ENCODE data around the gene ACSL6. TPM values are rescaled to one million over a fixed set of nuclear protein-coding genes. Genes with fewer than 3 reads are reported as not detected.

Gene ACSL6
- polyA plus RNA-seq, 4 donors: 0.89 to 4.9 (median 2.7) TPM

GRCh38 chr5:132049559-132049958, 38.1 kb upstream of the ACSL6 start:
- no peaks in the 10 kb centered on the region for H3K4me1 ChIP-seq (ENCODE audit: control insufficient read depth in 3 of 3, insufficient read depth in 2 of 3, low read depth in 1 of 3, low read length in 2 of 3)
- no peak for FAIRE-seq
- H3K36me3 ChIP-seq (ENCODE audit: control insufficient read depth in 3 of 3, insufficient read depth in 2 of 3, low read depth in 1 of 3, low read length in 3 of 3): no peaks in the 10 kb centered on the region
- no peaks in the 10 kb centered on the region for H3K9me3 ChIP-seq (ENCODE audit: control insufficient read depth in 2 of 2, insufficient read depth in 1 of 2, low read depth in 1 of 2, low read length in 1 of 2)
- 92 to 96% (median 95%) methylated on average over 12 of the region's 12 CpGs for WGBS, 3 donors
- no peak overlapping the region for H3K4me3 ChIP-seq (ENCODE audit: low read depth in 1 of 3, low read length in 3 of 3)
- no peaks in the 10 kb centered on the region for H3K27me3 ChIP-seq (ENCODE audit: control insufficient read depth in 3 of 3, insufficient read depth in 3 of 3, low read length in 3 of 3)
- DNase-seq: no peak
- H3K27ac ChIP-seq (ENCODE audit: low read depth in 1 of 3, low read length in 2 of 3): no peak overlapping the region

- DNase-seq: no peak
- no peak overlapping the region for H3K27ac ChIP-seq (ENCODE audit: low read depth in 1 of 3, low read length in 2 of 3)
- 27 to 54% (median 34%) methylated on average over 4 of the region's 4 CpGs for WGBS, 3 donors
- no peaks in the 10 kb centered on the region for H3K9me3 ChIP-seq (ENCODE audit: control insufficient read depth in 2 of 2, insufficient read depth in 1 of 2, low read depth in 1 of 2, low read length in 1 of 2)
- peaks cover 0 to under 1% (median 0%) of the 10 kb centered on the region in 3 donors for H3K27me3 ChIP-seq (ENCODE audit: control insufficient read depth in 3 of 3, insufficient read depth in 3 of 3, low read length in 3 of 3)
- H3K4me1 ChIP-seq (ENCODE audit: control insufficient read depth in 3 of 3, insufficient read depth in 2 of 3, low read depth in 1 of 3, low read length in 2 of 3): no peaks in the 10 kb centered on the region
- no peak overlapping the region for H3K4me3 ChIP-seq (ENCODE audit: low read depth in 1 of 3, low read length in 3 of 3)
- FAIRE-seq: no peak
- H3K36me3 ChIP-seq (ENCODE audit: control insufficient read depth in 3 of 3, insufficient read depth in 2 of 3, low read depth in 1 of 3, low read length in 3 of 3): no peaks in the 10 kb centered on the region
Measured at GRCh38 chr5:132049093-132049492, 37.6 kb upstream of the ACSL6 start.

DNA sequence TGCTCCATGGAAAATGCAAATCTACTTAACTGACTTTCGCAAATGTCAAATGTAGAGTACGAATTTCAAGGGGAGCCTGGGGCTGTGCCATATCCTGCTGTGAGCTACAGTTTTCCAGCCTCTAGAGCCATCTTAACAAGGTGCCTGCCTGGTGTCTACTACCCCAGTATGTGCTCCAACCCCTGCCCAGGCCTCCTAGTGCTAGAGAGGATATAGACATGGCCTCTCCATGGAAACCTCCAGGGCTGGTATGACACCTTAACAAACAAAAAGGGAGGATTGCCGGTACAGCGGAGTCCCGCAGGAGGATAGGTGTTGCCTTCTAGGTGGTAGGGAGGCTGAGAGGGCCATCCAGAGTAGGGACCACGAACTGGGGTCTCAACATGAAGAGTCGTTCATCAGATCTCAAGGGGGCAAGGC, 35.4 kb upstream of the ACSL6 start:
- FAIRE-seq (no peak), DNase-seq (no peak)
- Histone ChIP-seq H3K4me3 (ENCODE audit: low read depth in 1 of 3, low read length in 3 of 3) (no peak overlapping the region), H3K9me3 (ENCODE audit: control insufficient read depth in 2 of 2, insufficient read depth in 1 of 2, low read depth in 1 of 2, low read length in 1 of 2) (peaks cover 0 to 4% of the 10 kb centered on the region in 2 donors), H3K27me3 (ENCODE audit: control insufficient read depth in 3 of 3, insufficient read depth in 3 of 3, low read length in 3 of 3) (peaks cover 0 to 2% (median 0%) of the 10 kb centered on the region in 3 donors), H3K36me3 (ENCODE audit: control insufficient read depth in 3 of 3, insufficient read depth in 2 of 3, low read depth in 1 of 3, low read length in 3 of 3) (no peaks in the 10 kb centered on the region), H3K4me1 (ENCODE audit: control insufficient read depth in 3 of 3, insufficient read depth in 2 of 3, low read depth in 1 of 3, low read length in 2 of 3) (no peaks in the 10 kb centered on the region), H3K27ac (ENCODE audit: low read depth in 1 of 3, low read length in 2 of 3) (no peak overlapping the region)
- 77 to 89% (median 85%) methylated on average over 7 of the region's 7 CpGs for WGBS, 3 donors

DNA sequence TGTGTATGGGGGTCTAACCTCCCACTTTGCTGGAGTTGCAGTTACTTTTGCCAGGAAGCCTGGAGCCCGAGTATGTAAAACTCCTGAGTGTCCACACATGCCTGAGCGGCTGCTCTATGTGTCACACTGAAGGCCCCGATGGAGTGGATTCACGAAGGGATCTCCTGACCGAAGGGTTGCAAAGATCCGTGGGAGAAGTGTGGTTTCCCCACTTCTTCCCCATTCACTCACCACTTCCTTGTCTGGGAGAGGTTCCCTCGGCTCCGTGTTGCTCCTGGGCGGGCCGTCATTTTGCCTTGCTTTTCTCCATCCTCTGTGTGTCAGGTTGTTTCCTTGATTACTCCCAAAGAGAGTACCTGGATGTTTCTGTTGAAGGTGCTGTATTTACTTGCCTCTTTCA, 32.7 kb upstream of the ACSL6 start:
- no peak for DNase-seq
- 79 to 85% (median 83%) methylated on average over 10 of the region's 10 CpGs for WGBS, 3 donors

DNA sequence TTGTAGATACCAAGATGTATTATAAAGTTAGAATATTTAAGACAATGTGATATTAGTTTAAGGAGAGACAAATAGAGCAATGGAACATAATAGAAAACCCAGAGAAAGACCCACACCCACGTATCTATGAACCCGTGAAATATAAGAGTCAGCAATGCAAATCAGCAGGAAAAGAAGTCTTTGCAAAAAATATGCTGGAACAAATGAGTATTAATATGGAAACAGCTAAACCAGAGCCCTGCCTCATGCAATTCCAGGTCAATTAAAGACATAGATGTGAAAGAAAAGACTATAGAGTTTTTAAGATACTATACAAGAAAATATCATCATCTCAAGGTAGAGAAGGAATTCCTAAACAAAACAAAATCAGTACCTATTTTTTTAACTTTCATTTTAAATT, 25.9 kb upstream of the ACSL6 start:
- Histone ChIP-seq H3K4me1 (ENCODE audit: control insufficient read depth in 3 of 3, insufficient read depth in 2 of 3, low read depth in 1 of 3, low read length in 2 of 3) (no peaks in the 10 kb centered on the region), H3K27me3 (ENCODE audit: control insufficient read depth in 3 of 3, insufficient read depth in 3 of 3, low read length in 3 of 3) (no peaks in the 10 kb centered on the region), H3K27ac (ENCODE audit: low read depth in 1 of 3, low read length in 2 of 3) (no peak overlapping the region), H3K4me3 (ENCODE audit: low read depth in 1 of 3, low read length in 3 of 3) (no peak overlapping the region), H3K9me3 (ENCODE audit: control insufficient read depth in 2 of 2, insufficient read depth in 1 of 2, low read depth in 1 of 2, low read length in 1 of 2) (no peaks in the 10 kb centered on the region), H3K36me3 (ENCODE audit: control insufficient read depth in 3 of 3, insufficient read depth in 2 of 3, low read depth in 1 of 3, low read length in 3 of 3) (no peaks in the 10 kb centered on the region)
- no peak for DNase-seq
- WGBS, 3 donors: 40 to 42% (median 42%) methylated on average over 2 of the region's 2 CpGs
- FAIRE-seq: no peak

More for the DNA sequence above, 32.7 kb upstream of the ACSL6 start:
- no peaks in the 10 kb centered on the region for H3K4me1 ChIP-seq (ENCODE audit: control insufficient read depth in 3 of 3, insufficient read depth in 2 of 3, low read depth in 1 of 3, low read length in 2 of 3)
- no peaks in the 10 kb centered on the region for H3K36me3 ChIP-seq (ENCODE audit: control insufficient read depth in 3 of 3, insufficient read depth in 2 of 3, low read depth in 1 of 3, low read length in 3 of 3)
- no peak overlapping the region for H3K27ac ChIP-seq (ENCODE audit: low read depth in 1 of 3, low read length in 2 of 3)
- H3K27me3 ChIP-seq (ENCODE audit: control insufficient read depth in 3 of 3, insufficient read depth in 3 of 3, low read length in 3 of 3): peaks cover 0 to 2% (median 0%) of the 10 kb centered on the region in 3 donors
- peaks cover 0 to 4% of the 10 kb centered on the region in 2 donors for H3K9me3 ChIP-seq (ENCODE audit: control insufficient read depth in 2 of 2, insufficient read depth in 1 of 2, low read depth in 1 of 2, low read length in 1 of 2)
- no peak overlapping the region for H3K4me3 ChIP-seq (ENCODE audit: low read depth in 1 of 3, low read length in 3 of 3)
- no peak for FAIRE-seq

- Histone ChIP-seq H3K36me3 (ENCODE audit: control insufficient read depth in 3 of 3, insufficient read depth in 2 of 3, low read depth in 1 of 3, low read length in 3 of 3) (no peaks in the 10 kb centered on the region), H3K9me3 (ENCODE audit: control insufficient read depth in 2 of 2, insufficient read depth in 1 of 2, low read depth in 1 of 2, low read length in 1 of 2) (no peaks in the 10 kb centered on the region), H3K4me1 (ENCODE audit: control insufficient read depth in 3 of 3, insufficient read depth in 2 of 3, low read depth in 1 of 3, low read length in 2 of 3) (peaks cover 0 to 25% (median 8%) of the 10 kb centered on the region in 3 donors), H3K27ac (ENCODE audit: low read depth in 1 of 3, low read length in 2 of 3) (no peak overlapping the region), H3K27me3 (ENCODE audit: control insufficient read depth in 3 of 3, insufficient read depth in 3 of 3, low read length in 3 of 3) (no peaks in the 10 kb centered on the region), H3K4me3 (ENCODE audit: low read depth in 1 of 3, low read length in 3 of 3) (no peak overlapping the region)
- FAIRE-seq: no peak
- WGBS, 3 donors: 54 to 59% (median 58%) methylated on average over 4 of the region's 4 CpGs
- DNase-seq: no peak
Measured at GRCh38 chr5:132033122-132033521, 21.7 kb upstream of the ACSL6 start.

- H3K9me3 ChIP-seq (ENCODE audit: control insufficient read depth in 2 of 2, insufficient read depth in 1 of 2, low read depth in 1 of 2, low read length in 1 of 2): no peaks in the 10 kb centered on the region
- no peaks in the 10 kb centered on the region for H3K36me3 ChIP-seq (ENCODE audit: control insufficient read depth in 3 of 3, insufficient read depth in 2 of 3, low read depth in 1 of 3, low read length in 3 of 3)
- no peaks in the 10 kb centered on the region for H3K27me3 ChIP-seq (ENCODE audit: control insufficient read depth in 3 of 3, insufficient read depth in 3 of 3, low read length in 3 of 3)
- H3K27ac ChIP-seq (ENCODE audit: low read depth in 1 of 3, low read length in 2 of 3): peak overlapping the region in 2 of 3 donors; percentile 37 to 71
- DNase-seq (peak; percentile 64 to 88), FAIRE-seq (peak; percentile 5)
- no peak overlapping the region for H3K4me3 ChIP-seq (ENCODE audit: low read depth in 1 of 3, low read length in 3 of 3)
- H3K4me1 ChIP-seq (ENCODE audit: control insufficient read depth in 3 of 3, insufficient read depth in 2 of 3, low read depth in 1 of 3, low read length in 2 of 3): peaks cover 0 to 25% (median 8%) of the 10 kb centered on the region in 3 donors
Measured at GRCh38 chr5:132032196-132032595, 20.7 kb upstream of the ACSL6 start.

- Histone ChIP-seq H3K36me3 (ENCODE audit: control insufficient read depth in 3 of 3, insufficient read depth in 2 of 3, low read depth in 1 of 3, low read length in 3 of 3) (no peaks in the 10 kb centered on the region), H3K27me3 (ENCODE audit: control insufficient read depth in 3 of 3, insufficient read depth in 3 of 3, low read length in 3 of 3) (no peaks in the 10 kb centered on the region), H3K27ac (ENCODE audit: low read depth in 1 of 3, low read length in 2 of 3) (peak overlapping the region in 1 of 3 donors; percentile 58), H3K9me3 (ENCODE audit: control insufficient read depth in 2 of 2, insufficient read depth in 1 of 2, low read depth in 1 of 2, low read length in 1 of 2) (no peaks in the 10 kb centered on the region), H3K4me1 (ENCODE audit: control insufficient read depth in 3 of 3, insufficient read depth in 2 of 3, low read depth in 1 of 3, low read length in 2 of 3) (peaks cover 0 to 25% (median 8%) of the 10 kb centered on the region in 3 donors), H3K4me3 (ENCODE audit: low read depth in 1 of 3, low read length in 3 of 3) (no peak overlapping the region)
- WGBS, 3 donors: 87 to 97% (median 96%) methylated on average over 2 of the region's 2 CpGs
- FAIRE-seq: no peak
- no peak for DNase-seq
Measured at GRCh38 chr5:132030610-132031009, 19.2 kb upstream of the ACSL6 start.

DNA sequence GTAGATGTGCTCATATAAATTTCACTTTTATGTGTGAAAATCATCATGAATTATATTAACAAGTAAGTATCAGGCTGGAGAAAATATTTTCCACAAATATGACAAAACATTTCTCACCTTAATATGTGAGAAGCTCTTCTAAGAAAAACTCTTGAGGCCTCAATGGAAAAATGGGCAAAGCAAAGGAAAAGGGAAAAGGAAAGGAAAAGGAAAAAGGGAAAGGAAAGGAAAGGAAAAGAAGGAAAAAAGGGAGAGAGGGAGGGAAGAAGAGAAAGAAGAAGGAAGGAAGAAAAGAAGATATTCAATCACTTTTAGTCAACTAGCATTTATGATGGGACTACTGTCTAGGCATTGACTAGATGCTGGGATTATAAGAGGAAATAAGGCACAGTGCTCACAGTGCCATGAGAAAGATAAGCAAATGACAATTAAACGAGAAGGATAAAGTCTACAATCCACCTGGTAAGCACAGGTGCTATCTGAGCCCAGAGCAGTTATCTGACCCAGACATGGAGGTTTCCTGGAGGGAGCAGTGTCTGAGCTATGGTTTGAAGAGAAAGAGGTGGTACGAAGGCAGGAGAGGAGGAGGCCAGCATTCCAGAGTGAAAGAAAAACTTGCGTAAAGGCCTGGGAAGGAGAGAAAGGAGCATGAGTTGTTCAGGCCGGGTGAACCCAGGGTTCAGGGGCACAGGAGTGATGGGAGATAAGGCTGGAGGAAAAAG, 18.3 kb upstream of the ACSL6 start:
- Histone ChIP-seq H3K27ac (ENCODE audit: low read depth in 1 of 3, low read length in 2 of 3) (peak overlapping the region in 1 of 3 donors; percentile 58), H3K27me3 (ENCODE audit: control insufficient read depth in 3 of 3, insufficient read depth in 3 of 3, low read length in 3 of 3) (no peaks in the 10 kb centered on the region), H3K9me3 (ENCODE audit: control insufficient read depth in 2 of 2, insufficient read depth in 1 of 2, low read depth in 1 of 2, low read length in 1 of 2) (no peaks in the 10 kb centered on the region), H3K4me3 (ENCODE audit: low read depth in 1 of 3, low read length in 3 of 3) (no peak overlapping the region), H3K36me3 (ENCODE audit: control insufficient read depth in 3 of 3, insufficient read depth in 2 of 3, low read depth in 1 of 3, low read length in 3 of 3) (no peaks in the 10 kb centered on the region), H3K4me1 (ENCODE audit: control insufficient read depth in 3 of 3, insufficient read depth in 2 of 3, low read depth in 1 of 3, low read length in 2 of 3) (peaks cover 0 to 25% (median 8%) of the 10 kb centered on the region in 3 donors)
- FAIRE-seq (no peak), DNase-seq (peak; percentile 56 to 84)
- 16 to 66% (median 53%) methylated on average over 4 of the region's 4 CpGs for WGBS, 3 donors

Data from small intestine (tissue), 7 donors.